AG04450 (cell line): ENCODE data around the gene ERBB3. TPM values are rescaled to one million over a fixed set of nuclear protein-coding genes. Genes with fewer than 3 reads are reported as not detected.

Experiments
- CTCF ChIA-PET: fragments of 300-600, 350-600 bp; formaldehyde crosslinking; extraction: SDS; loops from one replicate; lab custom pipeline; 2022; ENCODE audit warnings: antibody characterized with exemption, inconsistent platforms; lab: Charles Lee
- POLR2A ChIA-PET: fragments of 350-600 bp; formaldehyde crosslinking; extraction: SDS; loops from one replicate; lab custom pipeline; 2021; ENCODE audit warnings: antibody characterized with exemption, inconsistent platforms; lab: Yijun Ruan, JAX
- DNase-seq: peaks from one replicate; pipeline ENCODE4 v3.0.0-alpha.2; 2011; ENCODE audit warnings: low read depth, low spot score
- H3K27ac ChIP-seq: one replicate; pipeline ENCODE4 v1.5.1; 2012; ENCODE audit warnings: low read depth, low read length, control low read depth
- H3K27me3 ChIP-seq: one replicate; pipeline ENCODE4 v1.6.0; 2012; ENCODE audit warnings: low read length; ENCODE audit not compliant: control insufficient read depth, insufficient read depth
- H3K4me3 ChIP-seq: 2 replicates; pipeline ENCODE4 v1.5.1; 2011; ENCODE audit warnings: mild to moderate bottlenecking, low read depth, low read length, control low read depth
- H3K9me3 ChIP-seq: 2 replicates; pipeline ENCODE4 v1.5.1; 2012; ENCODE audit warnings: low read length; ENCODE audit not compliant: control insufficient read depth, insufficient read depth
- polyA plus RNA-seq: library from polyadenylated mRNA; depleted of rRNA; stranded (reverse); fragments of >200 nt; gene quantifications from 2 replicates; pipeline ENCODE4 v1.2.3, GENCODE V29; 2011
- TF ChIP-seq, protein P1 (sequence below): IDR thresholded peaks from 2 replicates; pipeline ENCODE4 v1.5.1; 2011; ENCODE audit warnings: low read depth, low read length, control low read depth, inconsistent platforms

Gene ERBB3
- polyA plus RNA-seq, 1 experiment, result 1.7 TPM

GRCh38 chr12:56105609-56105902, 25.6 kb downstream of the ERBB3 start:
- DNase-seq, result no peak
- TF ChIP-seq, protein P1, sequence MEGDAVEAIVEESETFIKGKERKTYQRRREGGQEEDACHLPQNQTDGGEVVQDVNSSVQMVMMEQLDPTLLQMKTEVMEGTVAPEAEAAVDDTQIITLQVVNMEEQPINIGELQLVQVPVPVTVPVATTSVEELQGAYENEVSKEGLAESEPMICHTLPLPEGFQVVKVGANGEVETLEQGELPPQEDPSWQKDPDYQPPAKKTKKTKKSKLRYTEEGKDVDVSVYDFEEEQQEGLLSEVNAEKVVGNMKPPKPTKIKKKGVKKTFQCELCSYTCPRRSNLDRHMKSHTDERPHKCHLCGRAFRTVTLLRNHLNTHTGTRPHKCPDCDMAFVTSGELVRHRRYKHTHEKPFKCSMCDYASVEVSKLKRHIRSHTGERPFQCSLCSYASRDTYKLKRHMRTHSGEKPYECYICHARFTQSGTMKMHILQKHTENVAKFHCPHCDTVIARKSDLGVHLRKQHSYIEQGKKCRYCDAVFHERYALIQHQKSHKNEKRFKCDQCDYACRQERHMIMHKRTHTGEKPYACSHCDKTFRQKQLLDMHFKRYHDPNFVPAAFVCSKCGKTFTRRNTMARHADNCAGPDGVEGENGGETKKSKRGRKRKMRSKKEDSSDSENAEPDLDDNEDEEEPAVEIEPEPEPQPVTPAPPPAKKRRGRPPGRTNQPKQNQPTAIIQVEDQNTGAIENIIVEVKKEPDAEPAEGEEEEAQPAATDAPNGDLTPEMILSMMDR, result no peak
- ChIA-PET CTCF (no interaction called here), POLR2A (interaction anchor here (0.5 to 3.3 kb wide), 3 partner anchors 12 to 70 kb away, joined by 3 to 42 read pairs (median 19); partner anchors contain the start of genes ERBB3, RPL41 and ZC3H10)
- peak overlapping the region; percentile 92 for H3K4me3 ChIP-seq
- H3K27me3 ChIP-seq, result no peaks in the 10 kb centered on the region
- peaks cover 6% of the 10 kb centered on the region; the same call in 1 of the 2 replicates for H3K9me3 ChIP-seq
- H3K27ac ChIP-seq, result no peak overlapping the region

GRCh38 chr12:56107242-56107641, 27.3 kb downstream of the ERBB3 start:
- TF ChIP-seq, protein P1, result no peak
- H3K27me3 ChIP-seq, result no peaks in the 10 kb centered on the region
- no peak overlapping the region for H3K27ac ChIP-seq
- ChIA-PET CTCF (interaction anchor here (1.8 kb wide), 1 partner anchor 28 kb away, joined by 6 read pairs; the partner anchor contains the start of gene ERBB3), POLR2A (no interaction called here)
- DNase-seq, result no peak
- peaks cover 6% of the 10 kb centered on the region; the same call in 1 of the 2 replicates for H3K9me3 ChIP-seq
- no peak overlapping the region for H3K4me3 ChIP-seq

- ChIA-PET POLR2A (no interaction called here), CTCF (no interaction called here)
- Histone ChIP-seq H3K27me3 (no peaks in the 10 kb centered on the region), H3K4me3 (no peak overlapping the region), H3K27ac (no peak overlapping the region), H3K9me3 (no peaks in the 10 kb centered on the region)
- no peak for DNase-seq
- TF ChIP-seq, protein P1, result no peak
These were observed 30.6 kb downstream of the ERBB3 start for GRCh38 chr12:56110571-56110970.

- Histone ChIP-seq H3K9me3 (no peaks in the 10 kb centered on the region; the same call in 1 of the 2 replicates), H3K27me3 (no peaks in the 10 kb centered on the region), H3K4me3 (no peak overlapping the region), H3K27ac (no peak overlapping the region)
- POLR2A ChIA-PET, result interaction anchor here (1.7 kb wide), 1 partner anchor 10 kb away, joined by 3 read pairs; the partner anchor contains the start of gene PA2G4
- TF ChIP-seq, protein P1, result no peak
- DNase-seq, result no peak
- CTCF ChIA-PET, result no interaction called here
These were observed 34.1 kb downstream of the ERBB3 start for GRCh38 chr12:56114084-56114483.

DNA sequence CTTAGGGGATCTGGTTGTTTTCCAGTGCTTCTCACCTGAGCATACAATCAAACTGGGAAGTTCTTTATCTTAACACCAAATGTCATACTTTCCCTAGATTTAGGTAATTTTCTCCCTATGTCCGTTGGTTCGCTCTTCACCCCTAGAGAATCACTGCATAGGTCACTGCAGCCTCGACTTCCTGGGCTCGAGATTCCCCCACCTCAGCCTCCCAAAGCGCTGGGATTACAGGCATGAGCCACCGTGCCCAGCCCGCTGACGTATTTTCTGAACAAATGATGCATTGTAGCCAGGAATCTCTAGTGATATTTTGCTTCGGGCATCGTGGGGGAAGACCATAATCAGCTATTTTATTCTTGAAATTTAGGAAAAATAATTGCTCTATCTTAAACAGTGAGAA, 35.4 kb downstream of the ERBB3 start:
- Histone ChIP-seq H3K27ac (no peak overlapping the region), H3K27me3 (no peaks in the 10 kb centered on the region), H3K4me3 (peak overlapping the region; percentile 93), H3K9me3 (no peaks in the 10 kb centered on the region; the same call in 1 of the 2 replicates)
- ChIA-PET CTCF (interaction anchor here (0.6 to 1.3 kb wide), 2 partner anchors 119 to 141 kb away, joined by 3 read pairs; partner anchors contain the start of gene RAB5B), POLR2A (interaction anchor here (0.7 to 0.9 kb wide), 3 partner anchors 11 to 107 kb away, joined by 3 to 4 read pairs (median 3); partner anchors contain the start of genes PA2G4 and RNF41)
- no peak for DNase-seq
- TF ChIP-seq, protein P1, result no peak
